Activated CD4-positive, alpha-beta T cell treated with anti-CD3 and anti-CD28 coated beads for 24 hours (primary cell): ENCODE data around the gene SOX11.

ENCODE experiments used
- DNase-seq, 2 donors: peaks; one replicate each; pipeline ENCODE4 v3.0.0-alpha.2; 2020; ENCODE audit warnings: low read depth in 2 of 2

Gene SOX11

DNA sequence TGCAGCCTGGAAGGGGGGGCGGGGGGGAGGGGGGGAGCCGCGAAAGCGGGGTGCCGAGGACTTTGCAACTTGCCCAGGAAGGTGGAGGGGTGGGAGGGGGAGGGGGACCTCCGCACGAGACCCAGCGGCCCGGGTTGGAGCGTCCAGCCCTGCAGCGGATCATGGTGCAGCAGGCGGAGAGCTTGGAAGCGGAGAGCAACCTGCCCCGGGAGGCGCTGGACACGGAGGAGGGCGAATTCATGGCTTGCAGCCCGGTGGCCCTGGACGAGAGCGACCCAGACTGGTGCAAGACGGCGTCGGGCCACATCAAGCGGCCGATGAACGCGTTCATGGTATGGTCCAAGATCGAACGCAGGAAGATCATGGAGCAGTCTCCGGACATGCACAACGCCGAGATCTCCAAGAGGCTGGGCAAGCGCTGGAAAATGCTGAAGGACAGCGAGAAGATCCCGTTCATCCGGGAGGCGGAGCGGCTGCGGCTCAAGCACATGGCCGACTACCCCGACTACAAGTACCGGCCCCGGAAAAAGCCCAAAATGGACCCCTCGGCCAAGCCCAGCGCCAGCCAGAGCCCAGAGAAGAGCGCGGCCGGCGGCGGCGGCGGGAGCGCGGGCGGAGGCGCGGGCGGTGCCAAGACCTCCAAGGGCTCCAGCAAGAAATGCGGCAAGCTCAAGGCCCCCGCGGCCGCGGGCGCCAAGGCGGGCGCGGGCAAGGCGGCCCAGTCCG, 540 bp downstream of the SOX11 start:
- DNase-seq: no peak

DNA sequence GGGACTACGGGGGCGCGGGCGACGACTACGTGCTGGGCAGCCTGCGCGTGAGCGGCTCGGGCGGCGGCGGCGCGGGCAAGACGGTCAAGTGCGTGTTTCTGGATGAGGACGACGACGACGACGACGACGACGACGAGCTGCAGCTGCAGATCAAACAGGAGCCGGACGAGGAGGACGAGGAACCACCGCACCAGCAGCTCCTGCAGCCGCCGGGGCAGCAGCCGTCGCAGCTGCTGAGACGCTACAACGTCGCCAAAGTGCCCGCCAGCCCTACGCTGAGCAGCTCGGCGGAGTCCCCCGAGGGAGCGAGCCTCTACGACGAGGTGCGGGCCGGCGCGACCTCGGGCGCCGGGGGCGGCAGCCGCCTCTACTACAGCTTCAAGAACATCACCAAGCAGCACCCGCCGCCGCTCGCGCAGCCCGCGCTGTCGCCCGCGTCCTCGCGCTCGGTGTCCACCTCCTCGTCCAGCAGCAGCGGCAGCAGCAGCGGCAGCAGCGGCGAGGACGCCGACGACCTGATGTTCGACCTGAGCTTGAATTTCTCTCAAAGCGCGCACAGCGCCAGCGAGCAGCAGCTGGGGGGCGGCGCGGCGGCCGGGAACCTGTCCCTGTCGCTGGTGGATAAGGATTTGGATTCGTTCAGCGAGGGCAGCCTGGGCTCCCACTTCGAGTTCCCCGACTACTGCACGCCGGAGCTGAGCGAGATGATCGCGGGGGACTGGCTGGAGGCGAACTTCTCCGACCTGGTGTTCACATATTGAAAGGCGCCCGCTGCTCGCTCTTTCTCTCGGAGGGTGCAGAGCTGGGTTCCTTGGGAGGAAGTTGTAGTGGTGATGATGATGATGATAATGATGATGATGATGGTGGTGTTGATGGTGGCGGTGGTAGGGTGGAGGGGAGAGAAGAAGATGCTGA, 1.4 kb downstream of the SOX11 start:
- no peak for DNase-seq

DNA sequence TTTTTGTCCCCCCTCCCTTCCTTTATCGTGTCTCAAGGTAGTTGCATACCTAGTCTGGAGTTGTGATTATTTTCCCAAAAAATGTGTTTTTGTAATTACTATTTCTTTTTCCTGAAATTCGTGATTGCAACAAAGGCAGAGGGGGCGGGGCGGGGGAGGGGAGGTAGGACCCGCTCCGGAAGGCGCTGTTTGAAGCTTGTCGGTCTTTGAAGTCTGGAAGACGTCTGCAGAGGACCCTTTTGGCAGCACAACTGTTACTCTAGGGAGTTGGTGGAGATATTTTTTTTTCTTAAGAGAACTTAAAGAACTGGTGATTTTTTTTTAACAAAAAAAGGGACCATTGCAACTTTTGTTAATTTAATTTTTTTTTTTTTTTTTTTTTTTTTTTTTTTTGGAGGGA, 2.1 kb downstream of the SOX11 start:
- no peak for DNase-seq

DNA sequence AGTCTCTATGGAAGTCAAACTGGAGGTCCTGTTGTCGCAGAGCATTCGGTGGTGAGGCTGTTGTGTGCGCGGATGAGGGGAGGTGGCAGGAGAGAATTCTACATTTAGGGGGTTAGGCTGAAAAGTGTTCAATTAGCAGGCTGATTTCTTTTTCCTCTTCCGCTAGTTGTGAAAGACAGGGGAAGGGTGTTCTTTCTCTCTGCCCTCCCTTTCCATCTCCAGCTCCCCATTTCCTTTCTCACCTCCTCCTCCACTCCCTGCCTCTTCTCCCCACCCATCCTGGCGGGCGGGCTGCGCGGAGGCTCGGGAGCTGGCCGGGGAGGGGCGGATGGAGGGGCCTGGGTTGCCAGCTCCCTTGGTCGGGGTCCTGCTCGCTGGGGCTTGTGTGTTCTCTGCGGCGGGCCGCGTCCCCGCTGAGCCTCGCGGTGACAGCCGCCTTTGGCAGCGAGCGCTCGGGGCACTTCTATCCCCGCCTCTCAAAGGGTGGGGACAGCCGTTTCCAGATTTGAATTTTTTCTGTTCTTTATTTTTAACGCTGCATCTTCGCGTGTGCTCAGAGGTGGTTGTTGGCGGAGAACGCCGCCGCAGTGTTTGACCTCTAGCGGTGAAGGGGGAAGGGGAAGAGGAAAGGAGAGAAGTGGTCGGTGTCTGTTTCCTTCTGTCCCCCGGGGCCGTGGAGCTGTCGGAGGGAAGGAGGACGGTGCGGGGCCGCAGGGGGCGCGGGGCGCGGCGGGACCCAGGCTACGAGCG, 3.6 kb downstream of the SOX11 start:
- DNase-seq: no peak

DNA sequence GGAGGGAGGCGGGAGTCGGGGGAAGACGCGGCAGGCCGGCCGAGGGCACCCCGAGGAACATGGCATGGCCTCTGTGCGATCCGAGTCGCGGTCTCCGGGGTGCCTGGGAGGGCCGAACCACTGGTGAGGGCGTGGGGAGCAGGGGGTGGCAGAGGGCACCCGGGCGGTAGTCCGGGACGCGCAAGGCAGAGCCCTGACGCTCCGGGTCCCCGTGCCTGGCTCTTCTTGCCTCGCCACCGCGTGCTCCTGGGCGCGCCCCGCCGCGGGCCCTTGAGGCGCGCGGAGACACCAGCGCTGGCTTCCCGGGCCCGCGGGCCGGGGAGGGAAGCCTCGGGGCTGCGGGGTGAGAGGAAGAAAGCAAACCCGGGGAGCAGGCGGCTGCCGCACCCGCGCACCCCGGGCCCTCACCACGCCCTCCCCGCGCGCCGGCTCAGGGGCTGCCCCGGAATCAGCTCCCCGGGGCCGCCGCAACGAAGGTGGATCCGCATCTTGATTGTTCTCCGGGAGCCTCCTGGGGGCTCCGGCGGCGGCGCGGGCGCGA, 4.3 kb downstream of the SOX11 start:
- no peak for DNase-seq

DNA sequence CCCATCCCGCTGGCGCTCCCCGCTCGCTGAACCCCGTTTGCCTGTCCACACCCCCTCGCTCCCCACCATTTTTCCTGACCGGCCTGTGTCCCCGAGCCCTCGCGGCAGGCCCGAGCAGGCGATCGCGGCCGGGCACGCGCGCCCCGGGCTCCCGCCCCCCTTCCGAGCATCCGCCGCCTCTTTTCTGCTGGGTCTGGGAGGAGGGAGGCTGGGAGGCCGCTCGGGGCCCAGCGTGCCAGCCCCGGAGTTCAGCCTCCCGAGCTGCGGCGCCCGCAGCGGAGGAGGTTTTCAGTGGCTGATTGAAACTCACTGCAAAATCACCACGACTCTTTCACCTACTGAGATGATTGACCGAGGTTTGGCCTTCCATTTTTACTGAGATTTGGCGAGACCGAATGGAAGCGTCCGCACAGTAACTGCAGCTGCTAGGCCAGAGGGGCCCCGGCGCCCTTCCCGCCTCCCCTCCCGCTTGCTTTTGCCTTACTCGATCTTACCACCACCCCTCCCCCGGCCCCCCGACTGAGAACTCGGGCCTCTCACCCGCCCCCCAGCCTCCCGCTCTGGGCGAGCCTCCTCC, 4.8 kb downstream of the SOX11 start:
- DNase-seq: no peak

DNA sequence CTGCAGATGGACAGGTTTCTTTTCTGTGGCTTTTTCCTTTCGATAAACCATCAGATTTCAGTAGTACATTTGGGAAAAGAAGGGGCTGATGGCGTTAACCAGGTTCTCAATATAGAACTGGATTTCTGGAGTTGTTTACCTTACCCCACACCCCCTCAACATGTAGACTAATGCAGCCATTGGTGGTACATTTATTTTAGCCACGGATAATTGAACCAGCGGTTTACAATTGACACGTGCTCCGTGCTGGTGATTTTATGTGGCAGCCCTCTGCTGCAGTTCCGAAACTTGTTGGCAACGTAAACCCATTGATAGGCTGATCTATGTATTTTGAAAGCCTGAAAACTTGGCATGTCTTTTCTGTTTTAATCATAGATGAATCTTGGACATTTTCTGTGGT, 5.4 kb downstream of the SOX11 start:
- DNase-seq: no peak

DNA sequence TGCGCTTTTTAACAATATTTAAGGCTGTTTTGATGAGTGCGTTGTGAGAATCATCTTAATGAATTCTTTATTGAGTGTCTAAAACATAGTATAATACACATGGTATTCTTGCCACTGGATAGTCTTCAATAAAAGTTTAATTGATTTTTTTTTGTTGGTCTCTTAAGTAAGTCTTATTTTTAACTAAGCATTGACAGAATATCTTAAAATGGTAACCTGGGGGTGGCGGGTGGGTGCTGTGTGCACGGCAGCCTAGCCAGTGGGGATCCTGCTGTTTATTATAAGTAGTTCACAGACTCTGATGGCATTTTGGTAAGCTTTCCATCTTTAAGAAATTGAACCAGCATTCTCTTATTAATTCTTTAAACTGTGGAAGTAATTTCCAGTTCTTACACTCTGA, 6.0 kb downstream of the SOX11 start:
- no peak for DNase-seq

DNA sequence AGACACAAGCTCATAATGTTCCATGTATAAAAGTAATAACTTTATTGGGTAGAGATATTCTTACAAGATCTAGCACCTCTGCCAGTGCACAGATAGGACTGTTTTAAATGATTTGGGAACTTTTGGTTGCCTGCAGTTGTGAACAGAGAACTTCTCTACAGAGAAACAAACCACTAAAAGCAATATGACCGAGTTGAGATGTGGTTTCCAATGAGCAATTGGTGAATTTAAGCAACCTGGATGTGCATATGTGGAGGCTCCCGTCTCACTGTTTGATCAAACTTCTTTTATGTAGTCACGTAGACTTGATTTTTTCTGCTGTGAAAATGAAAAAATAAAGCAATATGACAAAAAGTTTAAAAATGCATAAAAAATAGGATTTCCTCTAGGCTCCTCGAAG, 7.8 kb downstream of the SOX11 start:
- no peak for DNase-seq

DNA sequence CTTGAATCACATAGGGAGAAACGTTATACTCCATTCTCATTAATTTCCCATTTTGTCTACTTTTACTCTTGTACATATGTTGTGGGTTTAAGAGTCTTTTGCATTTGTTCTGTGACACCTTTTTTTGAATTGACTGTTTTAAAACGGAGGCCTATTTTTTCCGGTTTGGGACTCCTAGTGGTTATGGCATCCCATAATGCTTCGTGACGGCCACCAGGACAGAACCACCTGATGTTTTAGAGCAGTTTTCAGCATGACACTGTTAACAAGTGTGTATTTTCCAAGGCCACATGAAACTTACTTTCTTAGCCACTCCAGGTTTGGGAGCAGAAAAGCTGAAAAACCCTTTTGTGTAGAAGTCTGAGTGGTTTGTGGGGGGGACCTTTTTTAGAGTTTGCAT, 8.4 kb downstream of the SOX11 start:
- DNase-seq: no peak

DNA sequence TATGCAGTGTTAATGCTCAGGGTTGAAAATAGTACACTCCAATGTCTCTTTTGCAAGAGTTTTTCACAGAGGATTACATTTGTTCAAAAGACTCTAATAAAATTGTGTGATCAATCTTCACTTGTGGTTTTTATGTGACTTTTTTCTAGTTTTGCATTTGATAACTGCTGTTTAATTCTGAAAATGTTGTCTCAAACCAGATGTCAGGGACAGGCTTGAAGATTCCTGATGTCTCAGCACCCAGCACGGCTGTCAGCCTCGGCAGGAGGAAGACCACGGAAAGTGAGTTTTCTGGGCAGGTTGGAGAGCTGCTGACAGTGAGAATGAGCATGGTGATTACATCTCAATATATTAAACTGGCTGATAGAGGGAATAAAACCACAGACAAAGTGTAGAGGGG, 9.1 kb downstream of the SOX11 start:
- DNase-seq: no peak

DNA sequence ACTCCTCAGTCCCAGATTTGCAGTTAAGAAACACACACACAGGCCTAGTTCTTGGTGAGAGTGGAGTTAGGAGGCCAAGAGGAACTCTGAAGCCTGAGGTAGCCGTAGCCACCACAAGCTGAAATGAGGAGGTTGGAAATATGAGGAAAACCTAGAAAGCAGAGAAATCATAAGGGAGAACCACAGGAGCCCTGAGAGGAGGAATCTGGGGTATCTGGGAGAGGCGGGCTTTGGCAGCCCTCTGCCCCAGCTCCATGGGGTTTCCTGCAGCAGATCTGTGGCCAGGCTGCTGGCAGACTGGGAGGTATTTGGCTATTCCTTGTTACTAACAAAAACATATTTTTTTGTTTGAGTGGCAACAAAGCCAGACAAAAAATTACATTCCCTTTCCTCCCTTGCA, 11.0 kb downstream of the SOX11 start:
- no peak for DNase-seq

DNA sequence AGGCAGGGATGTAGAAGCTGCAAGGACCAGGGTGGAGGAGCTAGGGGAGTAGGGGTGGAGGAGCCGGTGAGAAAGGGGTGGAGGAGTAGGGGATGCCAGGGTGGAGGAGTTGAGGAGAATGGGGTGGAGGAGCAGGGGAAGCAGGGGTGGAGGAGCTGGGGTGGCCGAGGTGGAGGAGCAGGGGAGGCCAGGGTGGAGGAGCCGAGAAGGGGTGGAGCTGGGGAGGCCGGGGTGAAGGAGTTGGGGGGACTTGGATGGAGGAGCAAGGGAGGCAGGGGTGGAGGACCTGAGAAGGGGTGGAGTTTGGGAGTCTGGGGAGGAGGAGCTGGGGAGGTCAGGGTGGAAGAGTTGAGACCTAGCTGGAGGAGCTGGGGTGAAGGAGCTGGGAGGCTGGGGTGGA, 13.3 kb downstream of the SOX11 start:
- DNase-seq: no peak

DNA sequence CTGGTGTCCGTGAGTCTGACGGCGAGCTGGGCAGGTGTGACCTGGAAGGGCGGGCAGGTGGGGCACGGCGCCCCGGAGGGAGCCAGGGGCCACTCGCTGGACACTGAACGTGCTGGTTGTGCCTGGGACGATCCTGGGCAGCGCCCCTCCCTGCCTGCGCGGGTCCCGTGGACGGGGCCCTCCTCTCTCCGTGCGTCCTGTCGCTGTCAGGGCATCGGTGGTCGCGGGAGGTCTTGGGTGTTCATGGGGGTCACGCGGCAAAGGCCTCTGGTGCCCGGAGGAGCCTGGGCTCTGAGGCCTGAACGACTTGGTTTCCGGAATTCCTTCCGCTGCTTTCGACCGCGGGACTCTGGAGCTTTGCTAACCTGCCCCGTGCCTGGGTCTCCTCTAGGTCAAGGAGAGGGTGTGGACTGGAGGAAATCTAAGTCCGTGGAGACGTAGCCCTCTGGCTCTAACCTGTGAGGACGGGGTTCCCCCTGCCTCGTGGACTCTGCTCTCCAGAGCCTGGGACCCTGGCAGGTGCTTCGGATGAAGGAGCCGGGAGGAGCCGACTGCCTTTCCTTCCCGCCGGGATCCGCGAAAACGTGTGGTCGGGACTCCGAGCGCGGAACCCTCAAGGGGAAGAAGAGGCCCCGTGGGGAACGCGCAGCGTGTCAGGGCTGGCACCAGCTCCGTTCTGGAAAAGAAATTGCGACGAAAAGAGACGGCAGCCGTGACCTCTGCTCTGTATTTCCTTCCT, 14.7 kb downstream of the SOX11 start:
- no peak for DNase-seq

DNA sequence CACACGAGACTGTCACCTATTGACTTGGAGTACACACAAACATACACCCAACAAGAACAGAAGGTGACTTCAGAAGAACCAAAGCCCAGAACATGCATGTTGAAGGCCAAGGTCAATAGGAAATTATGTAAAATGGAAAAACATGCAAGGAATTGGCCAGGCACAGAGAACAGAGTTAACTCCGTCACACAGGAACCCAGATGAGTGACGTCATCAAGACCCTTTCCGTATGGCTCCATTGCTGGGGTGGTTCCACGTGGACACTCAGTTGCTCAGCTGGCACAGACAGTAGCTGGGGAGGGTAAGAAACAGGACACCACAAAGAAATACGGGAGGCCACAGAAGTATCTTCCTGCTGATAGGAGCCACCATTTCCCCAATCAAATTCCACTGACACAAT, 18.4 kb downstream of the SOX11 start:
- DNase-seq: no peak

DNA sequence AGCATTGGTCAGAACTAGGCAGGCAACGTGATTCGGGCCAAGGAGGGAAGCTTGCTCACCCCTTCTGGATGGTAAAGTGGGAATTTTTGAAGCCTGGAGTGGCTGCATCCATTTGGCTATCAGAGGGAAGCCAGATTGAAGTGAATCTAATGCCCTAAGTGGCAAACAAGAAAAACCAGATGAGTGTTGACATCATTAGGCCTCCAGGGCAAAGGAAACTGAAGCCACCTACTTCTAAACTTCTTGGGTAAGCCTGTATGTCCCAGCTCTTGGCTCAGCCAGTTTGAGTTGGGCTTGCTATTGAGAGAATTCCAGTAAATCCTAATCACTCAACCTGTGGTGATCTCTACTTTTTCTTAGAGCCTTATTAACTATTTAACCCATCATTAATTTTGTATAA, 20.9 kb downstream of the SOX11 start:
- DNase-seq: no peak

DNA sequence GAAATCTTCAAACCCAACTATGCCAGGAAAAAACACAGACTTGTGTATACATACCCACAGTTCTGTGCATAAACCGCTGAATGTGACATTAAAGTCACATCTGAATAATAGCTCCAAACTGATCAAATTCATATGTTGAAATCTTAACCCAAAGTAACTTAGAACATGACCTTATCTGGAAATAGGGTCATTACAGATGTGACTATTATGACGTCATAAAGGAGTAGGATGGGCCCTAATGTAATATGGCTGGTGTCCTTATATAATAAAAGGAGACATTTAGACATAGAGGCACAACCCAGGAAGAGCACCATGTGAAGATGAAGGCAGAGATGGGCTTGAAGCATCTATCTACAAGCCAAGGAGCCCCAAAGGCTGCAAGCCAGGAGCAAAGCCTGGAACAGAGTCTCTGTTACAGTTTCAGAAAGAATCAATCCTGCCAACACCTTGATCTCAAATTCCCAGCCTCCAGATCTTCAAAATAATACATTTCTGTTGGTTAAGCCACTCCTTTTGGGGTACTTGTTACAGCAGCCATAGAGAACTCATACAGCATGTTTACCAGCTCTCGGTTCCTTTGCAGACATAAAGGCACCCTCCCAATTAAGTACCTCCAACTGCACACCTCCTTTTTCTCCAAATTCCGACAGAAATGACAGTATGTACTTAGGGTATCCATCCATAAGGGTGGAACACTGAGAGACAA, 27.6 kb downstream of the SOX11 start:
- DNase-seq: no peak

DNA sequence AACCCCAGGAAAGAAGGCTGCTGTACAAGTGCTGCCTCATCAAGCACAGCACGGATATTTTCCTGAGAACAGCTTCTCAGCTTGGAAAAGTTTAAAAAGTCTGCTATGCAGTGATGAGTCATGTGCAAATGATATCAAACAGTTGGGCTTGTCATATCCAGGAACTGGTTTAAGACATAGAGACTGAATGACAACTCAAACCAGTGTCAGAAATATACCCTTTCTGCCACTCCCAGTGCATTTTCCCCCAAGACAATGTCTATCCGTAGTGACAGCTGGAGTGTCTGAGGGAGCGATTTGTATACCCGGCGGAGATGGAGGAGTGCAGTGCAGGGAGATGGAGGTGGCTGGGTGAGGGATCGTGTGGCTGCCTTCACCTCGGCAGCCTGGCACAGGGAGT, 28.2 kb downstream of the SOX11 start:
- DNase-seq: no peak

DNA sequence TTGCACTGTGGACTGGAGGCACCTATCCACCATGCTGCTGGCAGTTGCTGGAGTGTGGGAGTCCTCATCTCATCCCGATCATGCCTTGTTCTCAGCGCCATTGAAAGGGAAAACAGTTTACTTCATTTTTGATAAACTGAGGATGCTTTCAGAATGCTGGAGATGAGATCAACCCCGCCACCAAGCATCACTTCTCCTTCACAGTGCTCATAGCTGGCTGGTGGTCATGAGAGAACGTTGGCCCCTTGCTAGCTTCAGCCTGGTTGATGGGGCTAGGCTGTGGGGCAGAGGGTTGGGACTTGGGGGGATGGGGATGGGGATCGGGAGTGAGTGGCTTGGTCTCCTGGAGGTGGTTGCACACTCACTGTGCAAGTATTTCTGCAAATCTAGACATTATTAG, 30.1 kb downstream of the SOX11 start:
- no peak for DNase-seq
